Smooth muscle cell (in vitro differentiated cells): ENCODE data around the gene SPOCK1. TPM values are rescaled to one million over a fixed set of nuclear protein-coding genes. Genes with fewer than 3 reads are reported as not detected.

Source experiments
- DNase-seq: peaks from one replicate; lab custom pipeline; 2025; ENCODE audit not compliant: unreplicated experiment; lab: John Stamatoyannopoulos, UW
- H2AFZ ChIP-seq: fragments of 200-600 bp; sonication (generic); 2 replicates; pipeline ENCODE4 v1.6.0; 2016; ENCODE audit warnings: antibody characterized with exemption, low read depth, mild to moderate bottlenecking
- H3F3A ChIP-seq: fragments of 200-600 bp; sonication (generic); 2 replicates; pipeline ENCODE4 v1.6.0; 2017; ENCODE audit warnings: antibody characterized with exemption, low read depth
- H3K27ac ChIP-seq: fragments of 200-600 bp; sonication (generic); 2 replicates; pipeline ENCODE4 v1.5.1; 2016; ENCODE audit warnings: low read depth, mild to moderate bottlenecking
- H3K27me3 ChIP-seq: fragments of 200-600 bp; sonication (generic); 2 replicates; pipeline ENCODE4 v1.6.1; 2016; ENCODE audit warnings: low read depth, mild to moderate bottlenecking
- H3K36me3 ChIP-seq: fragments of 200-600 bp; sonication (generic); 2 replicates; pipeline ENCODE4 v1.5.1; 2016; ENCODE audit warnings: low read depth
- H3K4me1 ChIP-seq: fragments of 200-600 bp; sonication (generic); 2 replicates; pipeline ENCODE4 v1.5.1; 2016; ENCODE audit warnings: low read depth
- H3K4me2 ChIP-seq: fragments of 200-600 bp; sonication (generic); 2 replicates; pipeline ENCODE4 v1.6.0; 2016; ENCODE audit warnings: mild to moderate bottlenecking
- H3K4me3 ChIP-seq: fragments of 200-600 bp; sonication (generic); 2 replicates; pipeline ENCODE4 v1.5.1; 2016; ENCODE audit warnings: mild to moderate bottlenecking
- H3K79me2 ChIP-seq: fragments of 200-600 bp; sonication (generic); 2 replicates; pipeline ENCODE4 v1.6.0; 2016; ENCODE audit warnings: low read depth, mild to moderate bottlenecking
- H3K9ac ChIP-seq: fragments of 200-600 bp; sonication (generic); 2 replicates; pipeline ENCODE4 v1.6.0; 2016; ENCODE audit warnings: low read depth
- H3K9me3 ChIP-seq: fragments of 200-600 bp; sonication (generic); replicated peaks from 2 replicates; pipeline ENCODE4 v1.5.1; 2016; ENCODE audit warnings: low read depth
- H4K20me1 ChIP-seq: fragments of 200-600 bp; sonication (generic); 2 replicates; pipeline ENCODE4 v1.6.0; 2016; ENCODE audit warnings: low read depth
- CTCF ChIP-seq: fragments of 200-600 bp; sonication (generic); IDR thresholded peaks from 2 replicates; pipeline ENCODE4 v1.5.1; 2017; ENCODE audit warnings: borderline replicate concordance, mild to moderate bottlenecking, antibody characterized with exemption; ENCODE audit not compliant: insufficient read depth, poor library complexity, severe bottlenecking
- WGBS: methylation state at CpG from one replicate; pipeline ENCODE4 v1.1.7; 2016; ENCODE audit warnings: low lambda C conversion rate; 5-methylcytosine and 5-hydroxymethylcytosine counted together
- polyA plus RNA-seq: library from polyadenylated mRNA; unstranded; fragments of >200 nt; fragmentation: Nextera tagmentation; extraction: Ambion mirVana; gene quantifications from 2 replicates; pipeline ENCODE4 v1.2.1, GENCODE V29; 2016
- total RNA-seq: library from RNA; depleted of rRNA; stranded (reverse); fragments of >200 nt; gene quantifications from 2 replicates; pipeline ENCODE4 v1.2.3, GENCODE V29; 2014

Gene SPOCK1
- total and polyA plus RNA-seq, 2 experiments from 2014 or later = 56.2 to 80.0 TPM

GRCh38 chr5:137070521-137070920 lies 428.6 kb downstream of the SPOCK1 start:
- Histone ChIP-seq H2AFZ (no peak overlapping the region), H3K27ac (no peak overlapping the region), H3K9ac (no peak overlapping the region), H3K4me1 (peaks cover 5% of the 10 kb centered on the region), H3K4me3 (no peak overlapping the region), H3K36me3 (no peaks in the 10 kb centered on the region), H4K20me1 (no peaks in the 10 kb centered on the region), H3K27me3 (no peaks in the 10 kb centered on the region), H3K4me2 (no peak overlapping the region), H3K9me3 (no peaks in the 10 kb centered on the region), H3F3A (no peaks in the 10 kb centered on the region), H3K79me2 (no peaks in the 10 kb centered on the region)
- DNase-seq = no peak
- 91% methylated on average over 2 of the region's 2 CpGs for WGBS
- no peak for TF ChIP-seq CTCF

GRCh38 chr5:137069358-137069757 lies 429.8 kb downstream of the SPOCK1 start:
- 97% methylated on average over 12 of the region's 12 CpGs for WGBS
- Histone ChIP-seq H3K27ac (no peak overlapping the region), H2AFZ (no peak overlapping the region), H3K4me1 (peaks cover 5% of the 10 kb centered on the region), H3K9me3 (no peaks in the 10 kb centered on the region), H3K79me2 (no peaks in the 10 kb centered on the region), H3K9ac (no peak overlapping the region), H4K20me1 (no peaks in the 10 kb centered on the region), H3K27me3 (no peaks in the 10 kb centered on the region), H3K4me3 (no peak overlapping the region), H3F3A (no peaks in the 10 kb centered on the region), H3K4me2 (no peak overlapping the region), H3K36me3 (no peaks in the 10 kb centered on the region)
- no peak for DNase-seq
- TF ChIP-seq CTCF = no peak

- H3K27ac ChIP-seq = no peak overlapping the region
- H3K27me3 ChIP-seq = no peaks in the 10 kb centered on the region
- no peak overlapping the region for H3K9ac ChIP-seq
- no peaks in the 10 kb centered on the region for H3K9me3 ChIP-seq
- no peak overlapping the region for H3K4me3 ChIP-seq
- H3K4me2 ChIP-seq = no peak overlapping the region
- no peaks in the 10 kb centered on the region for H3K4me1 ChIP-seq
- no peaks in the 10 kb centered on the region for H3K36me3 ChIP-seq
- H3F3A ChIP-seq = no peaks in the 10 kb centered on the region
- no peak for DNase-seq
- no peaks in the 10 kb centered on the region for H4K20me1 ChIP-seq
- H2AFZ ChIP-seq = no peak overlapping the region
- 81% methylated on average over 4 of the region's 4 CpGs for WGBS
- H3K79me2 ChIP-seq = no peaks in the 10 kb centered on the region
- TF ChIP-seq CTCF = no peak
These were observed 437.7 kb downstream of the SPOCK1 start for GRCh38 chr5:137061382-137061781.

- Histone ChIP-seq H4K20me1 (no peaks in the 10 kb centered on the region), H3F3A (no peaks in the 10 kb centered on the region), H2AFZ (no peak overlapping the region), H3K4me3 (no peak overlapping the region), H3K4me2 (no peak overlapping the region), H3K79me2 (no peaks in the 10 kb centered on the region), H3K9ac (no peak overlapping the region), H3K4me1 (no peaks in the 10 kb centered on the region), H3K27ac (no peak overlapping the region), H3K27me3 (no peaks in the 10 kb centered on the region), H3K36me3 (no peaks in the 10 kb centered on the region), H3K9me3 (no peaks in the 10 kb centered on the region)
- 93% methylated on average over 4 of the region's 4 CpGs for WGBS
- TF ChIP-seq CTCF = no peak
- no peak for DNase-seq
These were observed 441.0 kb downstream of the SPOCK1 start for GRCh38 chr5:137058089-137058488.
